NB4 (cell line): Measurements from ENCODE around the gene PTPRD.
A peak's percentile ranks its signal among the peaks of the same experiment; 100 is the strongest.

Source experiments
- DNase-seq: peaks from one replicate; pipeline ENCODE4 v3.0.0; 2010; ENCODE audit warnings: low read depth
- H3K4me3 ChIP-seq: one replicate; pipeline ENCODE4 v1.5.1; 2011; ENCODE audit warnings: mild to moderate bottlenecking, low read depth, low read length, moderate library complexity
- CTCF ChIP-seq: IDR thresholded peaks from one replicate; pipeline ENCODE4 v1.5.1; 2012; ENCODE audit warnings: low read depth, low read length
- MAX ChIP-seq: IDR thresholded peaks from 2 replicates; pipeline ENCODE4 v1.6.1; 2011; ENCODE audit warnings: low read depth, low read length
- MYC ChIP-seq: IDR thresholded peaks from 2 replicates; pipeline ENCODE4 v1.6.1; 2011; ENCODE audit warnings: low read depth, low read length
- POLR2A ChIP-seq: IDR thresholded peaks from 2 replicates; pipeline ENCODE4 v1.6.1; 2011; ENCODE audit warnings: mild to moderate bottlenecking; ENCODE audit not compliant: insufficient read length; ENCODE audit errors: extremely low read depth

Gene PTPRD

GRCh38 chr9:9612755-9613154 lies 1000.0 kb downstream of the PTPRD start:
- DNase-seq, result no peak
- no peak for TF ChIP-seq MAX
- no peak for TF ChIP-seq CTCF
- no peak for TF ChIP-seq MYC
- TF ChIP-seq POLR2A, result no peak
- no peak overlapping the region for H3K4me3 ChIP-seq

- TF ChIP-seq CTCF (no peak), MYC (no peak), POLR2A (no peak), MAX (no peak)
- no peak for DNase-seq
- H3K4me3 ChIP-seq, result no peak overlapping the region
These were observed 1000.5 kb downstream of the PTPRD start for GRCh38 chr9:9612270-9612669.

GRCh38 chr9:9605681-9606080 lies 1007.1 kb downstream of the PTPRD start:
- no peak for DNase-seq
- TF ChIP-seq CTCF (no peak), POLR2A (no peak), MYC (no peak), MAX (no peak)
- H3K4me3 ChIP-seq, result no peak overlapping the region

- DNase-seq, result no peak
- TF ChIP-seq CTCF, result no peak
- no peak for TF ChIP-seq MAX
- no peak for TF ChIP-seq POLR2A
- no peak for TF ChIP-seq MYC
- H3K4me3 ChIP-seq, result no peak overlapping the region
These were observed 1009.5 kb downstream of the PTPRD start for GRCh38 chr9:9603345-9603744.

- TF ChIP-seq POLR2A, result no peak
- no peak for TF ChIP-seq MAX
- TF ChIP-seq CTCF, result peak; percentile 5
- TF ChIP-seq MYC, result no peak
- DNase-seq, result peak; percentile 24
- no peak overlapping the region for H3K4me3 ChIP-seq
These were observed 1014.1 kb downstream of the PTPRD start for GRCh38 chr9:9598723-9599122.

GRCh38 chr9:9592104-9592503 lies 1020.7 kb downstream of the PTPRD start:
- TF ChIP-seq POLR2A (no peak), MAX (no peak), CTCF (no peak), MYC (no peak)
- DNase-seq, result no peak
- H3K4me3 ChIP-seq, result no peak overlapping the region
